Ovary (tissue), 3 donors: ENCODE data around the gene BICRAL.

Experiments used
- CTCF ChIP-seq, 3 donors: fragments of 450-650 bp in 2 of 3; fragments of 200-600 bp in 1 of 3; IDR thresholded peaks; one replicate each; pipeline versions ENCODE4 v1.5.1 to v1.8.0; 2016 to 2022; ENCODE audit warnings: antibody characterized with exemption in 3 of 3, mild to moderate bottlenecking in 1 of 3
- EP300 ChIP-seq: sonication (generic); formaldehyde crosslinking; IDR thresholded peaks from one replicate; pipeline ENCODE4 v1.6.1; 2017; ENCODE audit warnings: antibody characterized with exemption
- donor health status: DM: no; HTN: no; CAD: no.

GRCh38 chr6:42784717-42785498 lies 3.1 kb downstream of the BICRAL start:
- TF ChIP-seq CTCF (IDR thresholded peaks at IDR 0.05) (no peak), EP300 (no peak)
